Trophoblast cell (in vitro differentiated cells and primary cell): ENCODE data around the gene KREMEN1.
A peak's percentile ranks its signal among the peaks of the same experiment; 100 is the strongest.

ENCODE experiments used
- DNase-seq, 2 donors: peaks; one replicate each; pipeline ENCODE4 v3.0.0-alpha.2; 2016
- H2AFZ ChIP-seq: 2 replicates; pipeline ENCODE4 v1.6.1; 2013; ENCODE audit warnings: low read length, moderate library complexity, mild to moderate bottlenecking; ENCODE audit not compliant: insufficient read depth, poor library complexity
- H2AK5ac ChIP-seq: 2 replicates; pipeline ENCODE4 v1.6.1; 2013; ENCODE audit warnings: mild to moderate bottlenecking, low read length
- H2BK120ac ChIP-seq: 2 replicates; pipeline ENCODE4 v1.6.1; 2013; ENCODE audit warnings: low read length, mild to moderate bottlenecking, moderate library complexity; ENCODE audit not compliant: insufficient read depth, poor library complexity
- H2BK12ac ChIP-seq: 2 replicates; pipeline ENCODE4 v1.6.1; 2013; ENCODE audit warnings: mild to moderate bottlenecking, low read length, moderate library complexity
- H2BK5ac ChIP-seq: 2 replicates; pipeline ENCODE4 v1.6.1; 2013; ENCODE audit warnings: low read length, low read depth, moderate library complexity, mild to moderate bottlenecking; ENCODE audit not compliant: poor library complexity
- H3K14ac ChIP-seq: 2 replicates; pipeline ENCODE4 v1.6.1; 2013; ENCODE audit warnings: mild to moderate bottlenecking, low read length
- H3K18ac ChIP-seq: 2 replicates; pipeline ENCODE4 v1.6.1; 2013; ENCODE audit warnings: mild to moderate bottlenecking, low read length
- H3K23ac ChIP-seq: 2 replicates; pipeline ENCODE4 v1.6.1; 2013; ENCODE audit warnings: low read length
- H3K27ac ChIP-seq: 2 replicates; pipeline ENCODE4 v1.5.1; 2013; ENCODE audit warnings: low read depth, mild to moderate bottlenecking, inconsistent platforms, low read length, moderate library complexity
- H3K27me3 ChIP-seq: 2 replicates; pipeline ENCODE4 v1.6.1; 2013; ENCODE audit warnings: inconsistent platforms, mild to moderate bottlenecking, low read length, moderate library complexity; ENCODE audit not compliant: insufficient read depth
- H3K36me3 ChIP-seq, 2 experiments: 1 replicate in 1 of 2; 2 replicates in 1 of 2; pipeline ENCODE4 v1.6.1; 2013; ENCODE audit warnings: low read length in 2 of 2, mild to moderate bottlenecking in 2 of 2, moderate library complexity in 1 of 2; ENCODE audit not compliant: insufficient read depth in 2 of 2, control insufficient read depth in 1 of 2
- H3K4ac ChIP-seq: 2 replicates; pipeline ENCODE4 v1.6.1; 2013; ENCODE audit warnings: low read depth, mild to moderate bottlenecking, low read length, moderate library complexity
- H3K4me1 ChIP-seq, 2 experiments: 1 replicate in 1 of 2; 2 replicates in 1 of 2; pipeline ENCODE4 v1.6.1; 2013; ENCODE audit warnings: low read length in 2 of 2, mild to moderate bottlenecking in 2 of 2, moderate library complexity in 1 of 2; ENCODE audit not compliant: insufficient read depth in 2 of 2, control insufficient read depth in 1 of 2
- H3K4me2 ChIP-seq: 2 replicates; pipeline ENCODE4 v1.6.1; 2013; ENCODE audit warnings: inconsistent platforms, mild to moderate bottlenecking, low read length, moderate library complexity
- H3K4me3 ChIP-seq: 2 replicates; pipeline ENCODE4 v1.5.1; 2013; ENCODE audit warnings: mild to moderate bottlenecking, low read depth, low read length, inconsistent platforms
- H3K79me1 ChIP-seq: one replicate; pipeline ENCODE4 v1.6.1; 2013; ENCODE audit warnings: low read length
- H3K79me2 ChIP-seq: 2 replicates; pipeline ENCODE4 v1.6.1; 2013; ENCODE audit warnings: low read length, mild to moderate bottlenecking; ENCODE audit not compliant: control insufficient read depth, insufficient read depth, poor library complexity
- H3K9ac ChIP-seq: 2 replicates; pipeline ENCODE4 v1.6.1; 2013; ENCODE audit warnings: mild to moderate bottlenecking, low read length
- H3K9me3 ChIP-seq: 2 replicates; pipeline ENCODE4 v1.6.1; 2013; ENCODE audit warnings: low read depth, mild to moderate bottlenecking, control low read depth, inconsistent platforms, low read length; ENCODE audit not compliant: insufficient read depth
- H4K12ac ChIP-seq: 2 replicates; pipeline ENCODE4 v1.6.1; 2013; ENCODE audit warnings: low read depth, mild to moderate bottlenecking, low read length, moderate library complexity
- H4K8ac ChIP-seq: 2 replicates; pipeline ENCODE4 v1.6.1; 2013; ENCODE audit warnings: low read depth, mild to moderate bottlenecking, low read length, moderate library complexity
- H4K91ac ChIP-seq: one replicate; pipeline ENCODE4 v1.6.1; 2013; ENCODE audit warnings: low read depth, mild to moderate bottlenecking, low read length, moderate library complexity
- WGBS: extraction: QIAGEN DNeasy Blood & Tissue Kit; methylation state at CpG from one replicate; pipeline ENCODE4 v1.1.7; 2013; ENCODE audit warnings: missing lambda C conversion rate; ENCODE audit not compliant: insufficient read length, insufficient coverage; ENCODE audit errors: extremely low coverage; 5-methylcytosine and 5-hydroxymethylcytosine counted together

The KREMEN1 gene

GRCh38 chr22:29146771-29147170 is 73.9 kb downstream of the KREMEN1 start:
- Histone ChIP-seq H3K4ac (no peak overlapping the region), H3K23ac (no peak overlapping the region), H3K79me1 (peaks cover 2% of the 10 kb centered on the region), H3K4me2 (no peak overlapping the region), H2AK5ac (no peak overlapping the region), H3K4me1 (peaks cover 4 to 9% of the 10 kb centered on the region in 2 experiments), H3K36me3 (no peaks in the 10 kb centered on the region), H2AFZ (no peak overlapping the region), H2BK12ac (no peak overlapping the region), H3K27me3 (no peaks in the 10 kb centered on the region), H4K8ac (no peak overlapping the region), H4K12ac (no peak overlapping the region), H2BK5ac (no peak overlapping the region), H3K79me2 (no peaks in the 10 kb centered on the region), H3K27ac (no peak overlapping the region), H3K4me3 (no peak overlapping the region), H4K91ac (no peak overlapping the region), H3K18ac (no peak overlapping the region), H2BK120ac (no peak overlapping the region), H3K9ac (no peak overlapping the region), H3K9me3 (peaks cover 2% of the 10 kb centered on the region), H3K14ac (no peak overlapping the region)
- no peak for DNase-seq
- no CpG with 5 or more reads among the region's 9 CpGs for WGBS

GRCh38 chr22:29147331-29147899 is 74.6 kb downstream of the KREMEN1 start:
- Histone ChIP-seq H2BK5ac (no peak overlapping the region), H3K18ac (no peak overlapping the region), H3K27me3 (no peaks in the 10 kb centered on the region), H3K23ac (no peak overlapping the region), H2AFZ (no peak overlapping the region), H3K79me2 (no peaks in the 10 kb centered on the region), H2BK12ac (no peak overlapping the region), H3K4ac (no peak overlapping the region), H3K14ac (no peak overlapping the region), H3K4me1 (peaks cover 7 to 14% of the 10 kb centered on the region in 2 experiments), H3K36me3 (no peaks in the 10 kb centered on the region), H2BK120ac (no peak overlapping the region), H2AK5ac (no peak overlapping the region), H3K27ac (no peak overlapping the region), H3K9ac (no peak overlapping the region), H3K4me3 (no peak overlapping the region), H4K8ac (no peak overlapping the region), H4K12ac (no peak overlapping the region), H3K9me3 (peaks cover 2% of the 10 kb centered on the region), H4K91ac (no peak overlapping the region), H3K79me1 (peaks cover 2% of the 10 kb centered on the region), H3K4me2 (no peak overlapping the region)
- no CpG with 5 or more reads among the region's 9 CpGs for WGBS
- DNase-seq: no peak

- no peak overlapping the region for H2BK5ac ChIP-seq
- peaks cover 2% of the 10 kb centered on the region for H3K9me3 ChIP-seq
- no peaks in the 10 kb centered on the region for H3K36me3 ChIP-seq
- H2BK12ac ChIP-seq: no peak overlapping the region
- no peak overlapping the region for H4K91ac ChIP-seq
- no peak overlapping the region for H3K23ac ChIP-seq
- H3K4ac ChIP-seq: no peak overlapping the region
- H3K9ac ChIP-seq: no peak overlapping the region
- no CpG with 5 or more reads among the region's 6 CpGs for WGBS
- no peak overlapping the region for H3K4me2 ChIP-seq
- H4K8ac ChIP-seq: no peak overlapping the region
- H3K27me3 ChIP-seq: no peaks in the 10 kb centered on the region
- no peak overlapping the region for H3K27ac ChIP-seq
- H3K4me1 ChIP-seq: peaks cover 8 to 17% of the 10 kb centered on the region in 2 experiments
- H3K79me1 ChIP-seq: peaks cover 2% of the 10 kb centered on the region
- H2AFZ ChIP-seq: no peak overlapping the region
- H3K14ac ChIP-seq: no peak overlapping the region
- H2BK120ac ChIP-seq: no peak overlapping the region
- no peak overlapping the region for H2AK5ac ChIP-seq
- no peak for DNase-seq
- no peak overlapping the region for H3K18ac ChIP-seq
- H3K4me3 ChIP-seq: no peak overlapping the region
- no peaks in the 10 kb centered on the region for H3K79me2 ChIP-seq
- no peak overlapping the region for H4K12ac ChIP-seq
Observed at GRCh38 chr22:29148036-29148435, 75.2 kb downstream of the KREMEN1 start.

GRCh38 chr22:29148826-29149225 is 76.0 kb downstream of the KREMEN1 start:
- H2AFZ ChIP-seq: no peak overlapping the region
- H4K12ac ChIP-seq: no peak overlapping the region
- no peak overlapping the region for H3K27ac ChIP-seq
- DNase-seq: peak in 1 of 2 donors; percentile 15
- H4K8ac ChIP-seq: no peak overlapping the region
- no peak overlapping the region for H3K4me3 ChIP-seq
- H3K36me3 ChIP-seq: no peaks in the 10 kb centered on the region
- no peak overlapping the region for H3K23ac ChIP-seq
- no peaks in the 10 kb centered on the region for H3K79me2 ChIP-seq
- H3K4ac ChIP-seq: no peak overlapping the region
- peaks cover 2% of the 10 kb centered on the region for H3K79me1 ChIP-seq
- H2BK5ac ChIP-seq: no peak overlapping the region
- no peak overlapping the region for H4K91ac ChIP-seq
- no peaks in the 10 kb centered on the region for H3K27me3 ChIP-seq
- H2AK5ac ChIP-seq: no peak overlapping the region
- no peak overlapping the region for H2BK120ac ChIP-seq
- peaks cover 12 to 17% of the 10 kb centered on the region in 2 experiments for H3K4me1 ChIP-seq
- no CpG with 5 or more reads among the region's 10 CpGs for WGBS
- no peak overlapping the region for H3K9ac ChIP-seq
- H3K14ac ChIP-seq: no peak overlapping the region
- no peak overlapping the region for H3K4me2 ChIP-seq
- H2BK12ac ChIP-seq: no peak overlapping the region
- H3K18ac ChIP-seq: no peak overlapping the region
- H3K9me3 ChIP-seq: peaks cover 2% of the 10 kb centered on the region
